Mesenchymal stem cell (in vitro differentiated cells and primary cell): Measurements from ENCODE around the gene UIMC1.

Experiments used
- DNase-seq: peaks from one replicate; pipeline ENCODE4 v3.0.0-alpha.2; 2013
- H2AFZ ChIP-seq: one replicate; pipeline ENCODE4 v1.6.1; 2013; ENCODE audit warnings: low read depth, mild to moderate bottlenecking, control low read depth, inconsistent platforms, low read length, moderate library complexity
- H2AK5ac ChIP-seq: 2 replicates; pipeline ENCODE4 v1.6.1; 2013; ENCODE audit warnings: low read length, moderate library complexity, mild to moderate bottlenecking, inconsistent platforms; ENCODE audit not compliant: severe bottlenecking
- H2BK120ac ChIP-seq: one replicate; pipeline ENCODE4 v1.6.1; 2013; ENCODE audit warnings: low read depth, mild to moderate bottlenecking, inconsistent platforms, low read length, moderate library complexity
- H2BK12ac ChIP-seq, 2 experiments: one replicate each; pipeline ENCODE4 v1.6.1; 2013; ENCODE audit warnings: inconsistent platforms in 2 of 2, low read length in 2 of 2, mild to moderate bottlenecking in 2 of 2, moderate library complexity in 2 of 2, control low read depth in 1 of 2
- H2BK15ac ChIP-seq: one replicate; pipeline ENCODE4 v1.6.1; 2013; ENCODE audit warnings: mild to moderate bottlenecking, low read depth, inconsistent platforms; ENCODE audit not compliant: poor library complexity, severe bottlenecking
- H2BK5ac ChIP-seq: 2 replicates; pipeline ENCODE4 v1.6.1; 2013; ENCODE audit warnings: low read depth, mild to moderate bottlenecking, low read length, control low read depth, inconsistent platforms; ENCODE audit not compliant: poor library complexity, severe bottlenecking
- H3K14ac ChIP-seq, 2 experiments: one replicate each; pipeline ENCODE4 v1.6.1; 2013; ENCODE audit warnings: inconsistent platforms in 2 of 2, low read length in 2 of 2, control low read depth in 1 of 2, mild to moderate bottlenecking in 1 of 2, moderate library complexity in 1 of 2
- H3K18ac ChIP-seq, 2 experiments: one replicate each; pipeline ENCODE4 v1.6.1; 2013; ENCODE audit warnings: inconsistent platforms in 2 of 2, low read length in 2 of 2, control low read depth in 1 of 2, low read depth in 1 of 2, mild to moderate bottlenecking in 1 of 2
- H3K23ac ChIP-seq, 2 experiments: one replicate each; pipeline ENCODE4 v1.6.1; 2013; ENCODE audit warnings: inconsistent platforms in 2 of 2, low read length in 2 of 2, mild to moderate bottlenecking in 2 of 2, moderate library complexity in 2 of 2, control low read depth in 1 of 2
- H3K27ac ChIP-seq: 2 replicates; pipeline ENCODE4 v1.5.1; 2013; ENCODE audit warnings: mild to moderate bottlenecking, moderate library complexity, low read length, control low read depth, inconsistent platforms; ENCODE audit not compliant: poor library complexity, severe bottlenecking
- H3K27me3 ChIP-seq, 2 experiments: 2 replicates each; pipeline versions ENCODE4 v1.6.1 to v1.7.0; 2013; ENCODE audit warnings: low read length in 2 of 2, mild to moderate bottlenecking in 2 of 2, moderate library complexity in 2 of 2, control low read depth in 1 of 2, inconsistent platforms in 1 of 2; ENCODE audit not compliant: control insufficient read depth in 1 of 2, insufficient read depth in 1 of 2
- H3K36me3 ChIP-seq, 2 experiments: 2 replicates each; pipeline versions ENCODE4 v1.6.1 to v1.7.0; 2013; ENCODE audit warnings: low read length in 2 of 2, control low read depth in 1 of 2, inconsistent platforms in 1 of 2, low read depth in 1 of 2, mild to moderate bottlenecking in 1 of 2; ENCODE audit not compliant: insufficient read depth in 2 of 2, control insufficient read depth in 1 of 2
- H3K4ac ChIP-seq, 2 experiments: one replicate each; pipeline ENCODE4 v1.6.1; 2013; ENCODE audit warnings: inconsistent platforms in 2 of 2, low read length in 2 of 2, mild to moderate bottlenecking in 2 of 2, moderate library complexity in 2 of 2, control low read depth in 1 of 2, low read depth in 1 of 2
- H3K4me1 ChIP-seq: 2 replicates; pipeline ENCODE4 v1.6.1; 2013; ENCODE audit warnings: low read depth, low read length, control low read depth; ENCODE audit not compliant: control insufficient read depth, insufficient read depth
- H3K4me2 ChIP-seq: 2 replicates; pipeline ENCODE4 v1.6.1; 2013; ENCODE audit warnings: low read length, mild to moderate bottlenecking, inconsistent platforms; ENCODE audit not compliant: poor library complexity, severe bottlenecking
- H3K4me3 ChIP-seq, 2 experiments: 2 replicates each; pipeline versions ENCODE4 v1.5.1 to v1.7.0; 2013; ENCODE audit warnings: low read length in 2 of 2, mild to moderate bottlenecking in 2 of 2, control low read depth in 1 of 2, low read depth in 1 of 2; ENCODE audit not compliant: insufficient read depth in 1 of 2
- H3K79me1 ChIP-seq: replicated peaks from 2 replicates; pipeline ENCODE4 v1.6.1; 2013; ENCODE audit warnings: mild to moderate bottlenecking, control low read depth, low read length, inconsistent platforms; ENCODE audit not compliant: poor library complexity, severe bottlenecking
- H3K9ac ChIP-seq: 2 replicates; pipeline ENCODE4 v1.7.0; 2013; ENCODE audit warnings: mild to moderate bottlenecking, low read length, moderate library complexity
- H3K9me3 ChIP-seq: 2 replicates; pipeline ENCODE4 v1.7.0; 2013; ENCODE audit warnings: mild to moderate bottlenecking, low read length; ENCODE audit not compliant: control insufficient read depth
- H4K8ac ChIP-seq: one replicate; pipeline ENCODE4 v1.6.1; 2013; ENCODE audit warnings: inconsistent platforms, mild to moderate bottlenecking, low read length, moderate library complexity
- H4K91ac ChIP-seq: one replicate; pipeline ENCODE4 v1.6.1; 2013; ENCODE audit warnings: mild to moderate bottlenecking, low read length, inconsistent platforms
- WGBS: methylation state at CpG from one replicate; pipeline ENCODE4 v1.1.7; 2013; ENCODE audit warnings: mixed read lengths; 5-methylcytosine and 5-hydroxymethylcytosine counted together

Gene UIMC1

DNA sequence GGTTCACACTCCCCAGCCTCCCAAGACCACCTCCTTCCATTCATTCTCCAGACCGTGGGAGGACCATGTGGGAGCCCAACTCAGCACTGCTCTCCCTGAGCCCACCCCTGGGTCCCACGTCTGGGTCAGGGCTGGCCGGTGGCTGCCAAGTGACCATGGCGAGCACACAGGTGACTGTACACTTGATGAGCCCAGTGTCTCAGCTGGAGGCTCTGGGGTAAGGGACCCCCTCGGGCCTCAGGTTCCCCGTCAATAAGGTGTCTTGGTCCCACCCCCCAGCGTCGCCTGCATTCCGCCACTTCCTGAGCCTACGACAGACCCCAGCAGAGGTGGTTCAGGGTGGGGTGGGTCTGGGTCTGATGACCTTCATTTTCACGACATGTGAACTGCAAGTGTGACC, 146.2 kb downstream of the UIMC1 start:
- no peak overlapping the region for H3K9ac ChIP-seq
- no peak overlapping the region for H3K14ac ChIP-seq
- no peak overlapping the region for H3K4me3 ChIP-seq
- H3K27me3 ChIP-seq: peaks cover 31 to 71% of the 10 kb centered on the region in 2 experiments
- H2BK15ac ChIP-seq: no peak overlapping the region
- no peak overlapping the region for H3K4ac ChIP-seq
- no peak overlapping the region for H3K27ac ChIP-seq
- no peak overlapping the region for H2BK120ac ChIP-seq
- no peak overlapping the region for H2BK5ac ChIP-seq
- DNase-seq: no peak
- H3K4me2 ChIP-seq: no peak overlapping the region
- no peak overlapping the region for H3K23ac ChIP-seq
- 76% methylated on average over 11 of the region's 11 CpGs for WGBS
- no peak overlapping the region for H4K91ac ChIP-seq
- no peak overlapping the region for H4K8ac ChIP-seq
- H3K36me3 ChIP-seq: peaks cover 0 to 29% of the 10 kb centered on the region in 2 experiments
- H3K79me1 ChIP-seq: peaks cover 4% of the 10 kb centered on the region
- peaks cover 26% of the 10 kb centered on the region for H3K4me1 ChIP-seq
- H3K18ac ChIP-seq: no peak overlapping the region
- no peak overlapping the region for H2AK5ac ChIP-seq
- no peak overlapping the region for H2BK12ac ChIP-seq
- no peaks in the 10 kb centered on the region for H3K9me3 ChIP-seq
- H2AFZ ChIP-seq: no peak overlapping the region

DNA sequence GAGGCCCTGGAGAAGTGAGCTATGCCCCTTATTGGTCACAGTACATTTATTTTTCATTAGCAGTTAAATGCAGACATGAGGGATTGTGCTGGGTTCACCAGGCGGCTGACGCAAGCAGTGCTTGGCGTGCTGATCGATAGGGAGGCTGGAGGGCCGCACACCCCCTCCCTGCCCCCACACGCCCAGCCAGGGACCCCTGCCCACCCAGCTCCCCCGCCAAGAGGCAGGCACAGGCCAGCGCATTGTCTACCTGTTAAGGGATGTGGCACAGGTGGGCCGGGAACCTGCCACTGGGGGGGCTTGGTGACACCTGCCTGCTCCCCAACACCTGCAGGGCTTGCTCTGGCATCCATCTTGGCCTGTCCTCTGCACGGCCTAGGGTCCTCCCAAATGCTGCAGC, 146.7 kb downstream of the UIMC1 start:
- H3K23ac ChIP-seq: no peak overlapping the region
- peaks cover 4% of the 10 kb centered on the region for H3K79me1 ChIP-seq
- no peak overlapping the region for H3K4ac ChIP-seq
- H3K9me3 ChIP-seq: no peaks in the 10 kb centered on the region
- DNase-seq: no peak
- no peak overlapping the region for H2BK15ac ChIP-seq
- peaks cover 30 to 71% of the 10 kb centered on the region in 2 experiments for H3K27me3 ChIP-seq
- no peak overlapping the region for H3K4me2 ChIP-seq
- H3K27ac ChIP-seq: no peak overlapping the region
- no peak overlapping the region for H4K91ac ChIP-seq
- peaks cover 0 to 27% of the 10 kb centered on the region in 2 experiments for H3K36me3 ChIP-seq
- H2BK120ac ChIP-seq: no peak overlapping the region
- H2BK5ac ChIP-seq: no peak overlapping the region
- H2AFZ ChIP-seq: no peak overlapping the region
- no peak overlapping the region for H2AK5ac ChIP-seq
- no peak overlapping the region for H4K8ac ChIP-seq
- H3K14ac ChIP-seq: no peak overlapping the region
- H3K4me3 ChIP-seq: no peak overlapping the region
- H3K4me1 ChIP-seq: peaks cover 26% of the 10 kb centered on the region
- WGBS: 84% methylated on average over 8 of the region's 10 CpGs
- no peak overlapping the region for H3K9ac ChIP-seq
- H2BK12ac ChIP-seq: no peak overlapping the region
- no peak overlapping the region for H3K18ac ChIP-seq

DNA sequence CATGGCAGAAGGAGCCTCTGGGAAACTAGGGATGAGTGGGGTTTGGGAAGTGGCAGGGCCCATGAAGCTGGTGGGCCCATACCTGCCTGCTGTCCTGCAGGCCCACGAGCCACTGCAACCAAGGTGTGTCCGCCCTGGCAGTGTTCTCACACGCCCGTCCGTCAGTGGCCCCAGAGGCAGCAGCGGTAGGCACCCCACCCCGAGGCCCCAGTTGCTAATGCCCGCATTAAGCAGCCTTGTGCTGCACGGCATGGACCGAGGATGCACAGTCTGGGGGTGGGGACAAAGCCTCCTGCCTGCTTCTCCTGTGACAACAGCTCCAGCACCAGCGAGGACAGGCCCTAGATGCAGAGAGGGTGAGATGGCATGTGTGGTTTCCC, 148.7 kb downstream of the UIMC1 start:
- H3K4me2 ChIP-seq: no peak overlapping the region
- H3K18ac ChIP-seq: no peak overlapping the region
- H4K8ac ChIP-seq: no peak overlapping the region
- no peak overlapping the region for H3K14ac ChIP-seq
- no peak overlapping the region for H4K91ac ChIP-seq
- no peak overlapping the region for H2BK15ac ChIP-seq
- H2AK5ac ChIP-seq: no peak overlapping the region
- peaks cover 12% of the 10 kb centered on the region for H3K4me1 ChIP-seq
- H3K4me3 ChIP-seq: no peak overlapping the region
- H2BK5ac ChIP-seq: no peak overlapping the region
- no peak overlapping the region for H2AFZ ChIP-seq
- H3K36me3 ChIP-seq: peaks cover 0 to 15% of the 10 kb centered on the region in 2 experiments
- H3K27me3 ChIP-seq: peaks cover 24 to 75% of the 10 kb centered on the region in 2 experiments
- no peak for DNase-seq
- H3K9ac ChIP-seq: no peak overlapping the region
- no peak overlapping the region for H3K23ac ChIP-seq
- no peak overlapping the region for H2BK120ac ChIP-seq
- WGBS: 83% methylated on average over 11 of the region's 11 CpGs
- no peak overlapping the region for H3K4ac ChIP-seq
- H3K79me1 ChIP-seq: peaks cover 6% of the 10 kb centered on the region
- H3K27ac ChIP-seq: no peak overlapping the region
- no peaks in the 10 kb centered on the region for H3K9me3 ChIP-seq
- no peak overlapping the region for H2BK12ac ChIP-seq

GRCh38 chr5:176857216-176857893, 149.2 kb downstream of the UIMC1 start:
- 80% methylated on average over 18 of the region's 19 CpGs for WGBS
- DNase-seq: no peak

More at GRCh38 chr5:176857216-176857893, 149.2 kb downstream of the UIMC1 start:
- Histone ChIP-seq H3K27me3 (peaks cover 24 to 75% of the 10 kb centered on the region in 2 experiments), H3K36me3 (peaks cover 0 to 12% of the 10 kb centered on the region in 2 experiments), H3K79me1 (peaks cover 6% of the 10 kb centered on the region), H2AFZ (no peak overlapping the region), H3K18ac (no peak overlapping the region), H3K4ac (no peak overlapping the region), H3K27ac (no peak overlapping the region), H2BK15ac (no peak overlapping the region), H3K4me1 (peaks cover 6% of the 10 kb centered on the region), H3K14ac (peak overlapping the region in 1 of 2 experiments; percentile 64), H2BK120ac (no peak overlapping the region), H4K91ac (no peak overlapping the region), H3K4me3 (no peak overlapping the region), H2BK12ac (no peak overlapping the region), H3K9me3 (no peaks in the 10 kb centered on the region), H4K8ac (no peak overlapping the region), H3K23ac (no peak overlapping the region), H3K9ac (no peak overlapping the region), H2AK5ac (no peak overlapping the region), H2BK5ac (no peak overlapping the region), H3K4me2 (no peak overlapping the region)
